Ammon's horn (tissue), 1 donor: Measurements from ENCODE around the gene CSH2.
"Not testable (repeated sequence)": the region's sequence is repeated elsewhere in the genome, so short reads cannot be mapped to it uniquely, and the experiment has no call there.

ENCODE experiments used
- DNase-seq: peaks from one replicate; pipeline ENCODE4 v3.0.0-alpha.2; 2016; ENCODE audit warnings: low spot score

Gene CSH2

GRCh38 chr17:63873577-63873976 is at the start of gene CSH2:
Gene CSH2, minus strand, starts transcription at chr17:63873677. Its CDS starts 63 bp downstream, at chr17:63873614.
- not testable (repeated sequence) for DNase-seq

GRCh38 chr17:63922402-63922801 is 48.9 kb upstream of the CSH2 start:
- DNase-seq, result not testable (repeated sequence)

- DNase-seq, result not testable (repeated sequence)
Observed at GRCh38 chr17:63920779-63921178, 47.3 kb upstream of the CSH2 start.

- DNase-seq, result not testable (repeated sequence)
Observed at GRCh38 chr17:63920050-63920449, 46.6 kb upstream of the CSH2 start.

GRCh38 chr17:63919311-63919723 is 45.8 kb upstream of the CSH2 start:
- DNase-seq, result peak; percentile 70

GRCh38 chr17:63918789-63919305 is 45.4 kb upstream of the CSH2 start, which contains the start of gene GH1:
Gene GH1, minus strand, starts transcription at chr17:63918839. Its CDS starts 63 bp downstream, at chr17:63918776.
- DNase-seq, result not testable (repeated sequence)

GRCh38 chr17:63918305-63918704 is 44.8 kb upstream of the CSH2 start:
- no peak for DNase-seq

- DNase-seq, result no peak
Observed at GRCh38 chr17:63917646-63918045, 44.2 kb upstream of the CSH2 start.

GRCh38 chr17:63917206-63917605 is 43.7 kb upstream of the CSH2 start:
- not testable (repeated sequence) for DNase-seq

GRCh38 chr17:63916566-63917185 is 43.2 kb upstream of the CSH2 start:
- no peak for DNase-seq

GRCh38 chr17:63915753-63916152 is 42.3 kb upstream of the CSH2 start:
- DNase-seq, result not testable (repeated sequence)

- DNase-seq, result no peak
Observed at GRCh38 chr17:63914471-63914870, 41.0 kb upstream of the CSH2 start.

GRCh38 chr17:63911657-63912100 is 38.2 kb upstream of the CSH2 start:
- DNase-seq, result no peak

GRCh38 chr17:63911041-63911635 is 37.7 kb upstream of the CSH2 start, which contains the start of gene CSHL1:
Gene CSHL1, minus strand, starts transcription at chr17:63911258. Its CDS starts 62 bp downstream, at chr17:63911196.
- no peak for DNase-seq

GRCh38 chr17:63910096-63910495 is 36.6 kb upstream of the CSH2 start:
- no peak for DNase-seq

- not testable (repeated sequence) for DNase-seq
Observed at GRCh38 chr17:63909586-63909985, 36.1 kb upstream of the CSH2 start.

- not testable (repeated sequence) for DNase-seq
Observed at GRCh38 chr17:63907161-63907778, 33.8 kb upstream of the CSH2 start.

- DNase-seq, result not testable (repeated sequence)
Observed at GRCh38 chr17:63904796-63905195, 31.3 kb upstream of the CSH2 start.

- DNase-seq, result not testable (repeated sequence)
Observed at GRCh38 chr17:63903787-63904201, 30.3 kb upstream of the CSH2 start.

GRCh38 chr17:63901971-63902370 is 28.5 kb upstream of the CSH2 start:
- DNase-seq, result not testable (repeated sequence)

- not testable (repeated sequence) for DNase-seq
Observed at GRCh38 chr17:63898899-63899798, 25.7 kb upstream of the CSH2 start.
